Measurements from ENCODE around the gene DUSP5. TPM values are rescaled to one million over a fixed set of nuclear protein-coding genes. Genes with fewer than 3 reads are reported as not detected.

DUSP5 gene
- total RNA-seq, 1 experiment from 2014 or later, result 137 TPM

DNA sequence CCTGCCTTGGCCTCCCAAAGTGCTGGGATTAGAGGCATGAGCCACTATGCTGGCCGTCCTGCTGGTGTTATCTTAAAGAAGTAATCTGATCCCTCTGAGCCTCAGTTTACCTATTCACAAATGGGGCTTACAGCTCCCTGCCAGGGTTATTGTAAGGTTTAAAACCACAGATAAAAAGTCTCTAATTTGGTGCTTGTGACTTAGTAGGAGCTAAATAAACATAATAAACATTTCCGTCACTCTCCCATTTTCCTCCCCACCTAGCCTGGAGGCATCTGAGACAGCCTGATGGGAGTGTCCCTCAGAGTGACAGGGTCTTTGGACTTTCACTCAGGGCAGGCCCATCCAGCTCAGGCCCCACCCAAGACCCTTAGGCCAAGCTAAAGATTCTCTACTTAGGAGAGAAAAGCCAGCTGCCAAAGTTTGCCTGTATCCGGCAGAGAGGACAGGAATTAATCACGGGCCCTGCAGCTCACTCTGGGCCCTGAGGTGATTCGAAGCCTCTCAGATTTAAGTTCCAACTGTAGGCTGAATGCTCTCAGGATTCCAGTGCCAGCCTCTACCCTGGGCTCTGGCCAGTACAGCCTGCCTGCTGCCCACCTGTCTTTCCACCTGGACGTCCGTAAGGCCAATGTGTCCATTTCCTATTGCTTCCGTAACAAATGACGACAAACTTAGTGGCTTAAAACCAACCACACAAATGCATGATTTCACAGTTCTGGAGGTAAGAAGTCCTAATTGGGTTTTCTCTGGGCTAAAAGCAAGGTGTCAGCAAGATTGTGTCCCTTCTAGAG is 21.8 kb upstream of the DUSP5 start:
- Histone ChIP-seq H3K27ac (ENCODE audit: low read depth, low read length) (no peak overlapping the region), H3K4me2 (ENCODE audit: low read length) (no peak overlapping the region), H3K9me2 (ENCODE audit: insufficient read depth) (no peaks in the 10 kb centered on the region), H3K9me3 (ENCODE audit: control insufficient read depth in 1 of 2, insufficient read depth in 1 of 2, low read depth in 1 of 2, low read length in 2 of 2) (no peaks in the 10 kb centered on the region), H3K9ac (ENCODE audit: low read length) (no peak overlapping the region), H3K79me2 (ENCODE audit: insufficient read depth, low read length) (no peaks in the 10 kb centered on the region), H3K27me3 (ENCODE audit: insufficient read depth, low read length) (no peaks in the 10 kb centered on the region), H3K36me3 (ENCODE audit: control insufficient read depth in 1 of 2, insufficient read depth in 2 of 2, low read length in 2 of 2) (no peaks in the 10 kb centered on the region), H3K4me3 (replicated peaks in 1 of 2; ENCODE audit: low read depth in 1 of 2, low read length in 2 of 2) (no peak overlapping the region), H4K20me1 (ENCODE audit: insufficient read depth) (no peaks in the 10 kb centered on the region), H2AFZ (ENCODE audit: low read depth, low read length, poor library complexity, severe bottlenecking) (no peak overlapping the region), H3K4me1 (ENCODE audit: control insufficient read depth in 1 of 2, insufficient read depth in 2 of 2, low read length in 2 of 2) (peaks cover 12 to 15% of the 10 kb centered on the region in 2 experiments; a peak in 3 of 4 replicates)
- DNase-seq (ENCODE audit: low read depth, low spot score), result no peak
- no TSS peak for BruUV-seq (replicated peaks)
- ChIA-PET RAD21 (ENCODE audit: low non-redundant PET in 1 of 2, low total read pairs in 2 of 2, uncharacterized antibody in 2 of 2, unreplicated experiment in 2 of 2) (no interaction called here), CTCF (no interaction called here), POLR2A (interaction anchor here (0.6 to 1.2 kb wide), 2 partner anchors 13 to 68 kb away, joined by 3 to 5 read pairs; no protein-coding TSS in a partner anchor)
- no peak for ATAC-seq
- intact Hi-C loops (cut with micrococcal nuclease), result no loop called here
- TF ChIP-seq, protein P1, sequence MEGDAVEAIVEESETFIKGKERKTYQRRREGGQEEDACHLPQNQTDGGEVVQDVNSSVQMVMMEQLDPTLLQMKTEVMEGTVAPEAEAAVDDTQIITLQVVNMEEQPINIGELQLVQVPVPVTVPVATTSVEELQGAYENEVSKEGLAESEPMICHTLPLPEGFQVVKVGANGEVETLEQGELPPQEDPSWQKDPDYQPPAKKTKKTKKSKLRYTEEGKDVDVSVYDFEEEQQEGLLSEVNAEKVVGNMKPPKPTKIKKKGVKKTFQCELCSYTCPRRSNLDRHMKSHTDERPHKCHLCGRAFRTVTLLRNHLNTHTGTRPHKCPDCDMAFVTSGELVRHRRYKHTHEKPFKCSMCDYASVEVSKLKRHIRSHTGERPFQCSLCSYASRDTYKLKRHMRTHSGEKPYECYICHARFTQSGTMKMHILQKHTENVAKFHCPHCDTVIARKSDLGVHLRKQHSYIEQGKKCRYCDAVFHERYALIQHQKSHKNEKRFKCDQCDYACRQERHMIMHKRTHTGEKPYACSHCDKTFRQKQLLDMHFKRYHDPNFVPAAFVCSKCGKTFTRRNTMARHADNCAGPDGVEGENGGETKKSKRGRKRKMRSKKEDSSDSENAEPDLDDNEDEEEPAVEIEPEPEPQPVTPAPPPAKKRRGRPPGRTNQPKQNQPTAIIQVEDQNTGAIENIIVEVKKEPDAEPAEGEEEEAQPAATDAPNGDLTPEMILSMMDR (IDR thresholded peaks at IDR 0.05 in 2 of 3, conservative IDR thresholded peaks at IDR 0.05 in 1 of 3; ENCODE audit: borderline replicate concordance in 1 of 3, insufficient read depth in 1 of 3, low read depth in 2 of 3, low read length in 2 of 3), result no peak
- TF ChIP-seq CEBPB (IDR thresholded peaks at IDR 0.05; ENCODE audit: low read depth) (no peak), SIN3A (IDR thresholded peaks at IDR 0.05; ENCODE audit: low read depth) (no peak), EGR1 (IDR thresholded peaks at IDR 0.05; ENCODE audit: low read depth) (no peak), ZFX (IDR thresholded peaks at IDR 0.05) (no peak), JUND (IDR thresholded peaks at IDR 0.05) (no peak), SRF (IDR thresholded peaks at IDR 0.05; ENCODE audit: low read depth) (no peak), POLR2AphosphoS5 (IDR thresholded peaks at IDR 0.05; ENCODE audit: low read depth, low read length) (no peak), SP1 (IDR thresholded peaks at IDR 0.05; ENCODE audit: low read depth) (no peak), EZH2 (IDR thresholded peaks at IDR 0.05) (no peak), CBX3 (IDR thresholded peaks at IDR 0.05; ENCODE audit: low read depth) (no peak), EZH2phosphoT487 (IDR thresholded peaks at IDR 0.05; ENCODE audit: borderline replicate concordance) (no peak), ZNF274 (IDR thresholded peaks at IDR 0.05; ENCODE audit: low read depth, low read length) (no peak)
- TF ChIP-seq, protein P2, sequence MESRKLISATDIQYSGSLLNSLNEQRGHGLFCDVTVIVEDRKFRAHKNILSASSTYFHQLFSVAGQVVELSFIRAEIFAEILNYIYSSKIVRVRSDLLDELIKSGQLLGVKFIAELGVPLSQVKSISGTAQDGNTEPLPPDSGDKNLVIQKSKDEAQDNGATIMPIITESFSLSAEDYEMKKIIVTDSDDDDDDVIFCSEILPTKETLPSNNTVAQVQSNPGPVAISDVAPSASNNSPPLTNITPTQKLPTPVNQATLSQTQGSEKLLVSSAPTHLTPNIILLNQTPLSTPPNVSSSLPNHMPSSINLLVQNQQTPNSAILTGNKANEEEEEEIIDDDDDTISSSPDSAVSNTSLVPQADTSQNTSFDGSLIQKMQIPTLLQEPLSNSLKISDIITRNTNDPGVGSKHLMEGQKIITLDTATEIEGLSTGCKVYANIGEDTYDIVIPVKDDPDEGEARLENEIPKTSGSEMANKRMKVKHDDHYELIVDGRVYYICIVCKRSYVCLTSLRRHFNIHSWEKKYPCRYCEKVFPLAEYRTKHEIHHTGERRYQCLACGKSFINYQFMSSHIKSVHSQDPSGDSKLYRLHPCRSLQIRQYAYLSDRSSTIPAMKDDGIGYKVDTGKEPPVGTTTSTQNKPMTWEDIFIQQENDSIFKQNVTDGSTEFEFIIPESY (IDR thresholded peaks at IDR 0.05; ENCODE audit: extremely low read depth, insufficient replicate concordance, low read length), result no peak
- TF ChIP-seq, protein P3, sequence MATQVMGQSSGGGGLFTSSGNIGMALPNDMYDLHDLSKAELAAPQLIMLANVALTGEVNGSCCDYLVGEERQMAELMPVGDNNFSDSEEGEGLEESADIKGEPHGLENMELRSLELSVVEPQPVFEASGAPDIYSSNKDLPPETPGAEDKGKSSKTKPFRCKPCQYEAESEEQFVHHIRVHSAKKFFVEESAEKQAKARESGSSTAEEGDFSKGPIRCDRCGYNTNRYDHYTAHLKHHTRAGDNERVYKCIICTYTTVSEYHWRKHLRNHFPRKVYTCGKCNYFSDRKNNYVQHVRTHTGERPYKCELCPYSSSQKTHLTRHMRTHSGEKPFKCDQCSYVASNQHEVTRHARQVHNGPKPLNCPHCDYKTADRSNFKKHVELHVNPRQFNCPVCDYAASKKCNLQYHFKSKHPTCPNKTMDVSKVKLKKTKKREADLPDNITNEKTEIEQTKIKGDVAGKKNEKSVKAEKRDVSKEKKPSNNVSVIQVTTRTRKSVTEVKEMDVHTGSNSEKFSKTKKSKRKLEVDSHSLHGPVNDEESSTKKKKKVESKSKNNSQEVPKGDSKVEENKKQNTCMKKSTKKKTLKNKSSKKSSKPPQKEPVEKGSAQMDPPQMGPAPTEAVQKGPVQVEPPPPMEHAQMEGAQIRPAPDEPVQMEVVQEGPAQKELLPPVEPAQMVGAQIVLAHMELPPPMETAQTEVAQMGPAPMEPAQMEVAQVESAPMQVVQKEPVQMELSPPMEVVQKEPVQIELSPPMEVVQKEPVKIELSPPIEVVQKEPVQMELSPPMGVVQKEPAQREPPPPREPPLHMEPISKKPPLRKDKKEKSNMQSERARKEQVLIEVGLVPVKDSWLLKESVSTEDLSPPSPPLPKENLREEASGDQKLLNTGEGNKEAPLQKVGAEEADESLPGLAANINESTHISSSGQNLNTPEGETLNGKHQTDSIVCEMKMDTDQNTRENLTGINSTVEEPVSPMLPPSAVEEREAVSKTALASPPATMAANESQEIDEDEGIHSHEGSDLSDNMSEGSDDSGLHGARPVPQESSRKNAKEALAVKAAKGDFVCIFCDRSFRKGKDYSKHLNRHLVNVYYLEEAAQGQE (IDR thresholded peaks at IDR 0.05; ENCODE audit: low read depth), result no peak

Data from HCT116 (cell line).